K562 (cell line): ENCODE data around the gene C9orf50. TPM values are rescaled to one million over a fixed set of nuclear protein-coding genes. Genes with fewer than 3 reads are reported as not detected.

Source experiments
- ATAC-seq: fragments of 200-7000 bp; cut with Tn5 transposase; 3 replicates; pipeline ENCODE4 v1.9.1; 2020; ENCODE audit warnings: moderate library complexity
- BruUV-seq: library from RNA; stranded (reverse); fragments of 400-500 nt; replicated peaks from 2 replicates; lab custom pipeline; 2021; lab: Mats Ljungman, UMichigan
- CTCF ChIA-PET: fragments of 300-600 bp; formaldehyde crosslinking; extraction: SDS; loops from one replicate; lab custom pipeline; 2021; ENCODE audit warnings: low intra/inter-chr PET ratio; lab: Yijun Ruan, JAX
- POLR2A ChIA-PET: fragments of 300-600, 350-650 bp; sonication (Branson Sonifier 250); formaldehyde crosslinking; extraction: SDS; loops from one replicate; lab custom pipeline; 2021; ENCODE audit warnings: antibody characterized with exemption, inconsistent platforms; lab: Yijun Ruan, JAX
- DNase-seq, 4 experiments: peaks; one replicate each; pipeline versions ENCODE4 v3.0.0 to v3.0.0-alpha.2; 2011 to 2018; ENCODE audit warnings: low spot score in 3 of 4, mixed read lengths in 3 of 4; ENCODE audit errors: extremely low read depth in 1 of 4
- FAIRE-seq: peaks from 2 replicates; lab custom pipeline; 2011; peaks lifted over from hg19 to GRCh38; lab: Jason Lieb, UNC
- H2AFZ ChIP-seq: 2 replicates; pipeline ENCODE4 v1.6.0; 2011; ENCODE audit warnings: low read depth, low read length, control low read depth, inconsistent platforms
- H3K27ac ChIP-seq: fragments of 200-600 bp; 3 replicates; pipeline ENCODE4 v1.8.0; 2011; ENCODE audit warnings: low read depth, mild to moderate bottlenecking, control low read depth, inconsistent platforms, low read length, moderate library complexity, mixed read lengths; ENCODE audit errors: extremely low read depth
- H3K27me3 ChIP-seq, 2 experiments: fragments of 300-600 bp in 1 of 2; 2 replicates in 1 of 2; 3 replicates in 1 of 2; pipeline versions ENCODE4 v1.6.0 to v1.8.0; 2011; ENCODE audit warnings: inconsistent platforms in 2 of 2, low read length in 2 of 2, mild to moderate bottlenecking in 1 of 2, mixed read lengths in 1 of 2, moderate library complexity in 1 of 2; ENCODE audit not compliant: control insufficient read depth in 2 of 2, insufficient read depth in 2 of 2
- H3K36me3 ChIP-seq: fragments of 300-600 bp; 3 replicates; pipeline ENCODE4 v1.8.0; 2011; ENCODE audit warnings: mild to moderate bottlenecking, low read length, inconsistent platforms; ENCODE audit not compliant: control insufficient read depth, insufficient read depth
- H3K4me1 ChIP-seq, 2 experiments: fragments of 200-600 bp in 1 of 2; replicated peaks in 1 of 2; 2 replicates in 1 of 2; 3 replicates in 1 of 2; pipeline versions ENCODE4 v1.5.1 to v1.8.0; 2011; ENCODE audit warnings: inconsistent platforms in 2 of 2, low read length in 2 of 2, mild to moderate bottlenecking in 1 of 2, mixed read lengths in 1 of 2, moderate library complexity in 1 of 2; ENCODE audit not compliant: control insufficient read depth in 2 of 2, insufficient read depth in 2 of 2
- H3K4me2 ChIP-seq: 2 replicates; pipeline ENCODE4 v1.6.1; 2011; ENCODE audit warnings: low read length, control low read depth, inconsistent platforms, mixed read lengths; ENCODE audit not compliant: insufficient read depth
- H3K4me3 ChIP-seq: fragments of 200-600 bp; sonication (generic), shearing (Covaris generic); 2 replicates; pipeline ENCODE4 v1.5.1; 2016; ENCODE audit warnings: control low read depth, inconsistent platforms
- H3K79me2 ChIP-seq: fragments of 200-600 bp; 3 replicates; pipeline ENCODE4 v1.8.0; 2011; ENCODE audit warnings: low read length, inconsistent platforms; ENCODE audit not compliant: control insufficient read depth, insufficient read depth
- H3K9ac ChIP-seq, 2 experiments: 2 replicates each; pipeline versions ENCODE4 v1.6.0 to v1.6.1; 2011; ENCODE audit warnings: low read depth in 2 of 2, low read length in 2 of 2, control low read depth in 1 of 2, inconsistent platforms in 1 of 2, mild to moderate bottlenecking in 1 of 2, mixed read lengths in 1 of 2; ENCODE audit not compliant: insufficient read depth in 1 of 2
- H3K9me1 ChIP-seq: one replicate; pipeline ENCODE4 v1.6.0; 2011; ENCODE audit warnings: inconsistent platforms, mild to moderate bottlenecking, low read length, moderate library complexity; ENCODE audit not compliant: control insufficient read depth, insufficient read depth
- H3K9me3 ChIP-seq: replicated peaks from 2 replicates; pipeline ENCODE4 v1.5.1; 2011; ENCODE audit warnings: low read depth, low read length, inconsistent platforms; ENCODE audit not compliant: control insufficient read depth, insufficient read depth
- H4K20me1 ChIP-seq: replicated peaks from 2 replicates; pipeline ENCODE4 v1.6.1; 2011; ENCODE audit warnings: low read length, inconsistent platforms, mixed read lengths; ENCODE audit not compliant: control insufficient read depth, insufficient read depth
- WGBS: fragments of 100-300 bp; shearing (Covaris generic); methylation state at CpG from one replicate; pipeline ENCODE4 v1.1.6; 2016; ENCODE audit warnings: low coverage, mixed read lengths; ENCODE audit not compliant: insufficient coverage; ENCODE audit errors: missing lambda C conversion rate; 5-methylcytosine and 5-hydroxymethylcytosine counted together
- in situ Hi-C: fragments of 300-500 bp; cut with MboI; formaldehyde crosslinking; loops from 4 replicates; pipeline ENCODE4 v1.15.0; 2018; ENCODE audit warnings: inconsistent platforms, mixed read lengths
- intact Hi-C: fragments of 100-400 bp; cut with micrococcal nuclease; formaldehyde crosslinking; loops from 2 replicates; pipeline ENCODE4 v1.14.2; 2022
- polyA plus RNA-seq, 8 experiments: library from polyadenylated mRNA; depleted of rRNA in 4 of 8; stranded (reverse) in 5 of 8; unstranded in 3 of 8; fragments of >200 nt; fragmentation: Nextera tagmentation in 2 of 8; fragmentation: Illumina TruSeq in 1 of 8; extraction: Ambion mirVana in 2 of 8; extraction: Trizol in 1 of 8; gene quantifications; 2 replicates each; pipeline versions ENCODE4 v1.2.1 to v1.2.3, GENCODE V29; 2011 to 2014; ENCODE audit warnings: inconsistent platforms in 1 of 8, missing spikeins in 1 of 8
- total RNA-seq, 7 experiments: library from RNA; depleted of rRNA in 6 of 7; stranded (reverse); fragments of >200 nt in 6 of 7; fragmentation: Illumina TruSeq in 2 of 7; extraction: Trizol in 2 of 7; gene quantifications; 2 replicates each; pipeline versions ENCODE4 v1.2.1 to v1.2.3, GENCODE V29; 2011 to 2021; ENCODE audit warnings: low replicate concordance in 1 of 7
- TF ChIP-seq, protein P1 (sequence below): fragments of 450-650 bp; IDR thresholded peaks from 2 replicates; pipeline ENCODE4 v1.6.1; 2016; ENCODE audit warnings: antibody characterized with exemption

The C9orf50 gene
- total and polyA plus RNA-seq, 9 of the 15 experiments (the other 6 are each of a cell fraction or from before 2014, with no cell fraction given): not detected

DNA sequence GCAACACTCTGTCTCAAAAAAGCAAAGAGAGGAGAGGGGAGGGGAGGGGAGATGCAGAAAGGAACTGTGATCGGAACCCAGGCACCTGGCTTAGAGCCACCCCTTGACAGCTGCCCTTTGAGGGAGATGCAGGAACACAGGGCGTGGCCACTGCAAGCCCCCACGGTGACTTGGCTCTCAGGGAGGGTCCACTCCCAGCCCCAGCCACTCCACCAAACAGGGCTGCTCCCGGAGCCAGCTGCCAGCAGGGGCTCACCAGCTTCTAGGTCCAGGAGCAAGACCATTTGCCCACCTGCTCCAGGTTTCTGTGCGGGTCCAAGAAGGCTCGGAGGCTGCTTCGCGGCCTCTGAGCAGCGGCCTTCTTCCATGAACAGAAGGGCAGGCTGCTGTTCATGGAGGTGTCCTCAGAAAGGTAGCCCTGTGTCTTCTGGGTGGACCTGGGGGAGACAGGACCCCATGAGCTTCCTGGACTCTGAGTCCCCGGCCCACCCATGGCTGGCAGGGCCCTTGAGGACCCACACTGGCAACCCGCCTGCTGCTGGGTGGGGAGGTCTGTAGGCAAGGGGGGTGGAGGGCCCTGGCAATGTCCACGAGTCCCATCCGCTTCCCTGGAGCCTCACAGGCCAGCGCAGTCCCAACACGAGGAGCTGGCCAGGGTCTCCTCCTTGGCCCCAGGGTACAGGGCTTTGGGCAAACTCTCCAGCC, 7.9 kb downstream of the C9orf50 start:
- no peak for FAIRE-seq
- WGBS: 29% methylated on average over 15 of the region's 15 CpGs

More for the DNA sequence above, 7.9 kb downstream of the C9orf50 start:
- Histone ChIP-seq H4K20me1 (0 out of 2 replicates have a peak, but pooled peaks cover 10% of the 10 kb centered on the region), H3K4me3 (no peak overlapping the region), H3K9me1 (no peaks in the 10 kb centered on the region), H2AFZ (no peak overlapping the region), H3K9ac (no peak overlapping the region), H3K4me2 (no peak overlapping the region), H3K36me3 (no peaks in the 10 kb centered on the region), H3K4me1 (peaks cover 5 to 49% of the 10 kb centered on the region in 2 experiments; a peak in 4 of 5 replicates), H3K27me3 (peaks cover 5 to 41% of the 10 kb centered on the region in 2 experiments; a peak in 4 of 5 replicates), H3K79me2 (no peaks in the 10 kb centered on the region), H3K27ac (no peak overlapping the region), H3K9me3 (no peaks in the 10 kb centered on the region)
- ChIA-PET POLR2A (interaction anchor here (0.6 to 1.1 kb wide), 3 partner anchors 8 to 410 kb away, joined by 3 to 4 read pairs (median 4); no protein-coding TSS in a partner anchor), CTCF (interaction anchor here (2.2 kb wide), 1 partner anchor 469 kb away, joined by 7 read pairs; no protein-coding TSS in a partner anchor)
- ATAC-seq (no peak), DNase-seq (no peak)
- no TSS peak for BruUV-seq
- in situ Hi-C loops (loop anchor here (25.0 kb wide), 1 partner anchor 276 kb away; no protein-coding TSS in a partner anchor), intact Hi-C loops (loop anchor here (5.0 kb wide), 1 partner anchor 291 kb away; no protein-coding TSS in a partner anchor)
- TF ChIP-seq, protein P1, sequence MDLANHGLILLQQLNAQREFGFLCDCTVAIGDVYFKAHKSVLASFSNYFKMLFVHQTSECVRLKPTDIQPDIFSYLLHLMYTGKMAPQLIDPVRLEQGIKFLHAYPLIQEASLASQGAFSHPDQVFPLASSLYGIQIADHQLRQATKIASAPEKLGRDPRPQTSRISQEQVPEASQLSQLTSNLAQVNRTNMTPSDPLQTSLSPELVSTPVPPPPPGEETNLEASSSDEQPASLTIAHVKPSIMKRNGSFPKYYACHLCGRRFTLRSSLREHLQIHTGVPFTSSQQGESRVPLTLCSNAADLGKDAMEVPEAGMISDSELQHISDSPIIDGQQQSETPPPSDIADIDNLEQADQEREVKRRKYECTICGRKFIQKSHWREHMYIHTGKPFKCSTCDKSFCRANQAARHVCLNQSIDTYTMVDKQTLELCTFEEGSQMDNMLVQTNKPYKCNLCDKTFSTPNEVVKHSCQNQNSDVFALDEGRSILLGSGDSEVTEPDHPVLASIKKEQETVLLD: no peak
